Activated CD4-positive, alpha-beta T cell treated with anti-CD3 and anti-CD28 coated beads for 4 hours (primary cell): ENCODE results near the gene GDF11.
A peak's percentile ranks its signal among the peaks of the same experiment; 100 is the strongest.
"Not testable (repeated sequence)": the region's sequence is repeated elsewhere in the genome, so short reads cannot be mapped to it uniquely, and the experiment has no call there.

ENCODE experiments used
- DNase-seq, 2 donors: peaks; one replicate each; pipeline ENCODE4 v3.0.0-alpha.2; 2020

Gene GDF11

GRCh38 chr12:55743406-55744339 lies 751 bp downstream of the GDF11 start:
- DNase-seq, result peak; percentile 33 to 37

- DNase-seq, result no peak
Measured at GRCh38 chr12:55744340-55745030, 1.6 kb downstream of the GDF11 start.

GRCh38 chr12:55745361-55746173 lies 2.6 kb downstream of the GDF11 start:
- no peak for DNase-seq

GRCh38 chr12:55746174-55746912 lies 3.4 kb downstream of the GDF11 start:
- DNase-seq, result no peak

- DNase-seq, result no peak
Measured at GRCh38 chr12:55746913-55747231, 4.0 kb downstream of the GDF11 start.

- no peak for DNase-seq
Measured at GRCh38 chr12:55748230-55748993, 5.5 kb downstream of the GDF11 start.

- no peak for DNase-seq
Measured at GRCh38 chr12:55755246-55755645, 12.3 kb downstream of the GDF11 start.

- DNase-seq, result no peak
Measured at GRCh38 chr12:55757701-55758100, 14.8 kb downstream of the GDF11 start.

GRCh38 chr12:55758575-55758974 lies 15.7 kb downstream of the GDF11 start:
- not testable (repeated sequence) for DNase-seq

GRCh38 chr12:55760663-55761062 lies 17.7 kb downstream of the GDF11 start:
- no peak for DNase-seq

GRCh38 chr12:55762646-55763045 lies 19.7 kb downstream of the GDF11 start:
- DNase-seq, result no peak

GRCh38 chr12:55765736-55766290 lies 22.9 kb downstream of the GDF11 start:
- DNase-seq, result no peak

GRCh38 chr12:55767156-55767555 lies 24.2 kb downstream of the GDF11 start:
- no peak for DNase-seq

- no peak for DNase-seq
Measured at GRCh38 chr12:55771736-55772135, 28.8 kb downstream of the GDF11 start.

- no peak for DNase-seq
Measured at GRCh38 chr12:55777856-55778255, 34.9 kb downstream of the GDF11 start.

GRCh38 chr12:55780685-55781084 lies 37.8 kb downstream of the GDF11 start:
- no peak for DNase-seq

GRCh38 chr12:55788546-55788945 lies 45.6 kb downstream of the GDF11 start:
- no peak for DNase-seq

- no peak for DNase-seq
Measured at GRCh38 chr12:55789171-55789570, 46.2 kb downstream of the GDF11 start.

- no peak for DNase-seq
Measured at GRCh38 chr12:55789893-55790292, 47.0 kb downstream of the GDF11 start.

GRCh38 chr12:55795950-55796349 lies 53.0 kb downstream of the GDF11 start:
- no peak for DNase-seq

- peak in 1 of 2 donors; percentile 11 for DNase-seq
Measured at GRCh38 chr12:55797068-55797467, 54.1 kb downstream of the GDF11 start.

GRCh38 chr12:55797550-55797949 lies 54.6 kb downstream of the GDF11 start:
- DNase-seq, result no peak
